Measurements from ENCODE around the gene HMGXB4. TPM values are rescaled to one million over a fixed set of nuclear protein-coding genes. Genes with fewer than 3 reads are reported as not detected.

HMGXB4 gene
- total and polyA plus RNA-seq, 2 experiments from 2014 or later = 34.7 to 64.9 TPM

GRCh38 chr22:35257002-35257320 lies 332 bp upstream of the HMGXB4 start (continued):
- TF ChIP-seq ZNF462 (CRISPR knock-in tag; IDR thresholded peaks at IDR 0.05) (no peak), NANOG (IDR thresholded peaks at IDR 0.05; ENCODE audit: borderline replicate concordance) (no peak), ZNF114 (CRISPR knock-in tag; IDR thresholded peaks at IDR 0.05) (no peak), POLR2AphosphoS5 (IDR thresholded peaks at IDR 0.05; ENCODE audit: low read depth) (no peak), ZNF331 (CRISPR knock-in tag; IDR thresholded peaks at IDR 0.05; ENCODE audit: low read depth) (no peak), REST (IDR thresholded peaks at IDR 0.05; ENCODE audit: unreplicated experiment) (no peak)
